Heart left ventricle (tissue), 13 donors: Measurements from ENCODE around the gene PHLPP1.

Experiments used
- CTCF ChIP-seq, 12 donors: fragments of 200-600 bp; sonication (generic) in 4 of 12; IDR thresholded peaks; one replicate each; pipeline versions ENCODE4 v1.5.0 to v1.8.0; 2018 to 2022; ENCODE audit warnings: antibody characterized with exemption in 12 of 12, mild to moderate bottlenecking in 5 of 12
- POLR2A ChIP-seq, 2 donors: fragments of 450-650 bp; IDR thresholded peaks; one replicate each; pipeline ENCODE4 v1.6.1; 2017; ENCODE audit warnings: antibody characterized with exemption in 2 of 2, mild to moderate bottlenecking in 2 of 2, moderate library complexity in 2 of 2
- donor health status: ischemic (EF 13 %, LVEDD 7.1; RV severe dilation, severe dysfunction).
- donor health status: DM: no; HTN: yes; CAD: no.
- donor health status: DM: no; HTN: no; CAD: no.
- donor health status: ischemic (EF 25% LVEDD 6.9; RV normal size, moderate dysfunction).
- donor health status: ischemic (EF 25% LVEDD 5.7; RV mildly dilated, moderate dysfunction).
- donor health status: ischemic (EF 35%, LVEDD 5.7; RV mildly dilated, moderate dysfunction).
- donor health status: nonischemic (EF 11% LVEDD 7.7; RV severe dilation, severe dysfunction).
- donor health status: DM: yes; HTN: yes; CAD: no.
- donor health status: PGD.
- donor health status: ischemic (EF 29% LVEDD 5.4; RV normal size, mild dysfunction).
- donor health status: nonischemic (EF 23%, LVEDD 6.1; RV moderate dilation, normal function).

- TF ChIP-seq CTCF (IDR thresholded peaks at IDR 0.05) = no peak
- no peak for TF ChIP-seq POLR2A (IDR thresholded peaks at IDR 0.05)
These were observed 152.2 kb downstream of the PHLPP1 start for GRCh38 chr18:62867534-62867933.
